Activated CD8-positive, alpha-beta T cell treated with anti-CD3 and anti-CD28 coated beads for 36 hours (primary cell): Measurements from ENCODE around the gene DAPK2. TPM values are rescaled to one million over a fixed set of nuclear protein-coding genes. Genes with fewer than 3 reads are reported as not detected.

Experiments used
- ATAC-seq: fragments of 200-7000 bp; cut with Tn5 transposase; one replicate; pipeline ENCODE4 v1.10.0; 2021; ENCODE audit warnings: mild to moderate bottlenecking, moderate library complexity
- CTCF ChIA-PET: fragments of 350-600 bp; sonication (Branson Sonifier 250); formaldehyde crosslinking; loops from one replicate; lab custom pipeline; 2021; ENCODE audit warnings: antibody characterized with exemption; lab: Charles Lee
- POLR2A ChIA-PET: fragments of 350-600 bp; sonication (Branson Sonifier 250); formaldehyde crosslinking; loops from one replicate; lab custom pipeline; 2021; ENCODE audit warnings: antibody characterized with exemption; lab: Charles Lee
- DNase-seq: peaks from one replicate; pipeline ENCODE4 v3.0.0-alpha.2; 2020
- H3K27ac Mint-ChIP-seq: one replicate; pipeline ENCODE4 v1.8.0; 2021; ENCODE audit warnings: mild to moderate bottlenecking, mixed read lengths
- H3K27me3 Mint-ChIP-seq: one replicate; pipeline ENCODE4 v1.8.0; 2021; ENCODE audit warnings: mixed read lengths
- H3K36me3 Mint-ChIP-seq: one replicate; pipeline ENCODE4 v1.8.0; 2021; ENCODE audit warnings: low read depth, mixed read lengths
- H3K4me1 Mint-ChIP-seq: one replicate; pipeline ENCODE4 v1.8.0; 2021; ENCODE audit warnings: low read depth, mixed read lengths
- H3K4me3 Mint-ChIP-seq: one replicate; pipeline ENCODE4 v1.8.0; 2021; ENCODE audit warnings: mild to moderate bottlenecking, moderate library complexity, mixed read lengths
- H3K9me3 Mint-ChIP-seq: one replicate; pipeline ENCODE4 v1.8.0; 2021; ENCODE audit warnings: mixed read lengths
- CTCF ChIP-seq: fragments of 200-600 bp; IDR thresholded peaks from one replicate; pipeline ENCODE4 v1.8.0; 2022; ENCODE audit warnings: antibody characterized with exemption, mild to moderate bottlenecking
- intact Hi-C: fragments of 100-400 bp; cut with micrococcal nuclease; formaldehyde crosslinking; loops from one replicate; pipeline ENCODE4 v1.10.0; 2022
- total RNA-seq, 2 experiments: library from RNA; stranded (reverse); gene quantifications; one replicate each; pipeline ENCODE4 v1.2.3, GENCODE V29; 2021

The DAPK2 gene
- total RNA-seq, 2 experiments from 2014 or later: 1.2 to 1.5 TPM

- H3K4me3 Mint-ChIP-seq: no peak overlapping the region
- ChIA-PET CTCF (interaction anchor here (0.6 to 4.8 kb wide), 25 partner anchors 10 to 283 kb away, joined by 3 to 36 read pairs (median 5); partner anchors contain the start of genes DAPK2 and HERC1), POLR2A (interaction anchor here (0.9 to 1.6 kb wide), 5 partner anchors 33 to 148 kb away, joined by 3 to 4 read pairs (median 4); no protein-coding TSS in a partner anchor)
- DNase-seq (peak; percentile 97), ATAC-seq (peak; percentile 83)
- H3K27ac Mint-ChIP-seq: peak overlapping the region; percentile 67
- H3K36me3 Mint-ChIP-seq: no peaks in the 10 kb centered on the region
- peaks cover 77% of the 10 kb centered on the region for H3K4me1 Mint-ChIP-seq
- H3K9me3 Mint-ChIP-seq: no peaks in the 10 kb centered on the region
- intact Hi-C loops: loop anchor here (5.0 to 10.0 kb wide), 4 partner anchors 61 to 288 kb away; partner anchors contain the start of gene HERC1
- no peak for TF ChIP-seq CTCF
- no peaks in the 10 kb centered on the region for H3K27me3 Mint-ChIP-seq
Measured at GRCh38 chr15:63892794-63893441, 153.4 kb downstream of the DAPK2 start.

GRCh38 chr15:63891768-63892133, 154.5 kb downstream of the DAPK2 start:
- H3K4me3 Mint-ChIP-seq: no peak overlapping the region
- DNase-seq: no peak
- peak overlapping the region; percentile 67 for H3K27ac Mint-ChIP-seq
- no peaks in the 10 kb centered on the region for H3K36me3 Mint-ChIP-seq
- H3K27me3 Mint-ChIP-seq: no peaks in the 10 kb centered on the region
- TF ChIP-seq CTCF: no peak
- H3K9me3 Mint-ChIP-seq: no peaks in the 10 kb centered on the region
- ATAC-seq: no peak
- POLR2A ChIA-PET: interaction anchor here (1.0 to 1.4 kb wide), 3 partner anchors 32 to 43 kb away, joined by 4 read pairs; no protein-coding TSS in a partner anchor
- intact Hi-C loops: loop anchor here (5.0 to 10.0 kb wide), 4 partner anchors 59 to 287 kb away; partner anchors contain the start of gene HERC1
- CTCF ChIA-PET: interaction anchor here (0.7 to 4.8 kb wide), 27 partner anchors 11 to 180 kb away, joined by 3 to 36 read pairs (median 5); partner anchors contain the start of genes DAPK2 and HERC1
- H3K4me1 Mint-ChIP-seq: peaks cover 68% of the 10 kb centered on the region

- TF ChIP-seq CTCF: peak; percentile 85
- CTCF ChIA-PET: interaction anchor here (0.7 to 4.8 kb wide), 29 partner anchors 11 to 180 kb away, joined by 3 to 36 read pairs (median 5); partner anchors contain the start of genes DAPK2 and HERC1
- peaks cover 62% of the 10 kb centered on the region for H3K4me1 Mint-ChIP-seq
- POLR2A ChIA-PET: interaction anchor here (1.0 to 1.4 kb wide), 2 partner anchors 36 to 42 kb away, joined by 4 read pairs; no protein-coding TSS in a partner anchor
- H3K27me3 Mint-ChIP-seq: no peaks in the 10 kb centered on the region
- intact Hi-C loops: loop anchor here (5.0 to 10.0 kb wide), 4 partner anchors 59 to 286 kb away; partner anchors contain the start of gene HERC1
- H3K9me3 Mint-ChIP-seq: no peaks in the 10 kb centered on the region
- H3K4me3 Mint-ChIP-seq: no peak overlapping the region
- peak; percentile 88 for DNase-seq
- no peaks in the 10 kb centered on the region for H3K36me3 Mint-ChIP-seq
- peak; percentile 19 for ATAC-seq
- H3K27ac Mint-ChIP-seq: no peak overlapping the region
Measured at GRCh38 chr15:63891079-63891767, 155.1 kb downstream of the DAPK2 start.

GRCh38 chr15:63890617-63891016, 155.7 kb downstream of the DAPK2 start:
- intact Hi-C loops: loop anchor here (5.0 to 10.0 kb wide), 4 partner anchors 58 to 286 kb away; partner anchors contain the start of gene HERC1
- Mint-ChIP-seq H3K4me1 (peaks cover 57% of the 10 kb centered on the region), H3K9me3 (no peaks in the 10 kb centered on the region), H3K27ac (no peak overlapping the region), H3K27me3 (no peaks in the 10 kb centered on the region), H3K36me3 (no peaks in the 10 kb centered on the region), H3K4me3 (no peak overlapping the region)
- DNase-seq (no peak), ATAC-seq (no peak)
- POLR2A ChIA-PET: no interaction called here
- no peak for TF ChIP-seq CTCF
- CTCF ChIA-PET: interaction anchor here (0.7 to 4.8 kb wide), 24 partner anchors 9 to 281 kb away, joined by 3 to 39 read pairs (median 4); no protein-coding TSS in a partner anchor
